Naive B cell (primary cell): Measurements from ENCODE around the gene UGT1A8. TPM values are rescaled to one million over a fixed set of nuclear protein-coding genes. Genes with fewer than 3 reads are reported as not detected.

Experiments
- ATAC-seq, 2 donors: fragments of 150-1000 bp; cut with Tn5 transposase; 2 replicates each; pipeline ENCODE4 v1.10.0; 2021; ENCODE audit warnings: low read depth in 2 of 2, mild to moderate bottlenecking in 2 of 2, moderate library complexity in 2 of 2
- DNase-seq: peaks from one replicate; pipeline ENCODE4 v3.0.0; 2022
- H3K27ac Mint-ChIP-seq, 6 donors: one replicate each; pipeline ENCODE4 v1.8.0; 2020 to 2022; ENCODE audit warnings: mild to moderate bottlenecking in 6 of 6, mixed read lengths in 6 of 6, moderate library complexity in 5 of 6, inconsistent platforms in 2 of 6
- H3K27me3 Mint-ChIP-seq, 3 donors: one replicate each; pipeline ENCODE4 v1.8.0; 2021 to 2022; ENCODE audit warnings: mixed read lengths in 3 of 3, mild to moderate bottlenecking in 1 of 3
- H3K36me3 Mint-ChIP-seq, 2 donors: one replicate each; pipeline ENCODE4 v1.8.0; 2020 to 2022; ENCODE audit warnings: mixed read lengths in 2 of 2, inconsistent platforms in 1 of 2, mild to moderate bottlenecking in 1 of 2
- H3K4me1 Mint-ChIP-seq, 3 donors: one replicate each; pipeline ENCODE4 v1.8.0; 2020 to 2022; ENCODE audit warnings: mixed read lengths in 3 of 3, inconsistent platforms in 1 of 3, mild to moderate bottlenecking in 1 of 3, moderate library complexity in 1 of 3
- H3K4me3 Mint-ChIP-seq, 8 donors: one replicate each; pipeline ENCODE4 v1.8.0; 2020 to 2022; ENCODE audit warnings: mild to moderate bottlenecking in 8 of 8, mixed read lengths in 8 of 8, moderate library complexity in 8 of 8, inconsistent platforms in 2 of 8
- H3K9me3 Mint-ChIP-seq, 7 donors: one replicate each; pipeline ENCODE4 v1.8.0; 2020 to 2022; ENCODE audit warnings: mixed read lengths in 7 of 7, mild to moderate bottlenecking in 5 of 7, inconsistent platforms in 2 of 7, moderate library complexity in 1 of 7
- polyA plus RNA-seq, 6 donors: library from polyadenylated mRNA; unstranded; fragments of 300-500 nt; fragmentation: Illumina TruSeq; gene quantifications; one replicate each; pipeline ENCODE4 v1.2.3, GENCODE V29; 2021; ENCODE audit warnings: low read depth in 6 of 6

The UGT1A8 gene
- polyA plus RNA-seq, 6 donors from 2014 or later, result not detected

DNA sequence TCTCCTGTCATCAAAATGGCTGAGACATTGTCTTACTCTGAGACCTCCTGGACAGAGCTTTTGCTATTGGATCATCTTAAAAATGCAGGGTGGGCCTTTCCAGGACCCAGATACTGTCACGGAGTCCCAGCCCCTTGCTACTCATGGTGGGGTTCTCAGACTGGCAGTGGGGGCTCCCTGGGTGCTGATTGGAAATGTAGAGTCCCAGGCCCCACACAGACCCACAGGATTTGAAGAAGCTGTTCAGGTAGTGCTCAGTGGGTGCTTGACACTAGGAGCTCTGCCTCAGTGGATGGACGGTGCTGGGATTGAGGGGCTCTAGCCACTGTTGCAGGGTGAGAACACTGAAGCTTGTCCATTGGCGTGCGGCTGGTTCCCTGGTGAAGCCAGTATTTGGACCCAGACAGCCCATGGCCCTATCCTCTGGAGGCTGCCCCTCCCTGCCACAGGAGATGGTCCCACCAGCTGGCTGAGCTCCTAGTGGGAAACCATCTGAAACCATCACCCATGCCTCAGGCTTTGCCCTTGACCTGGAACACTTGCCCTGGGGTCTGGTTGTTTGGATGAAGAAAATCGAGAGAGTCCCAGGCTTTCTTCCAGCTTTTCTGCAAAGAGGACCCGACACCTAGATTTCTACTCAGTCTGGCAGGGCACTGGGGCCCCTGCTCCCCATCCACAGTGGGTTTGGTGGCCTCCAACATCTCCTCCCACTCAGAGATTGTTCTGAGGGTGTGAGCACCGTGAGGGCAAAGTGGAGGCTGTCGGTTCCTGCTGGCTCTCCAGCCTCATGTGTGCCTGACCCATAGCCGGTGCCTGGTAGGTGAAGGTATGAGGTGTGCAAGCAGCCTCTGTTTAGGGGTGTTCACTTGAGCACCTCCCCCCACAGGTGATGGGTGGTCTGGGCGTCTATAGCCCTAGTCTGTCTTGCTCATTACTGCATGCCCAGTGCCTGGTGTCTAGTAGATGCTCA is 190.8 kb downstream of the UGT1A8 start:
- peaks cover 6 to 35% (median 33%) of the 10 kb centered on the region in 3 donors for H3K27me3 Mint-ChIP-seq
- no peak for DNase-seq
- H3K4me3 Mint-ChIP-seq, result no peak overlapping the region
- no peak for ATAC-seq
- no peaks in the 10 kb centered on the region for H3K9me3 Mint-ChIP-seq
- H3K36me3 Mint-ChIP-seq, result no peaks in the 10 kb centered on the region
- no peaks in the 10 kb centered on the region for H3K4me1 Mint-ChIP-seq
- H3K27ac Mint-ChIP-seq, result no peak overlapping the region

DNA sequence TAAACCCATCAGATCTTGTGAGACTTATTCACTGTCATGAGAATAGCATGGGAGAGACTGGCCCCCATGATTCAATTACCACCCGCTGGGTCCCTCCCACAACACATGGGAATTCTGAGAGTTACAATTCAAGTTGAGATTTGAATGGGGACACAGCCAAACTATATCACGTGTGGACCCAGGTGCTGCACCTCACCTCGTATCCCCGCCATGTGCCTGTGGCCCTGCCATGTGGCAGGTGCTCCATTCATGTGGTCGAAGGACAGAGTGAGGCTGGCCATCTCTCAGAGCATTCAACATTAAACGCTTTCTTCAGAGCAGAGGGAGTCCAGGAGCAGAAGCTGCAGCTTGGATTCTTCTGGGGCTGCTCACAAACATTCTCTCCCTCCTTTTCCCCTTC is 193.0 kb downstream of the UGT1A8 start:
- H3K4me1 Mint-ChIP-seq, result no peaks in the 10 kb centered on the region
- H3K27ac Mint-ChIP-seq, result no peak overlapping the region
- H3K27me3 Mint-ChIP-seq, result peaks cover 6 to 18% (median 13%) of the 10 kb centered on the region in 3 donors
- no peak for DNase-seq
- no peak for ATAC-seq
- no peaks in the 10 kb centered on the region for H3K9me3 Mint-ChIP-seq
- H3K36me3 Mint-ChIP-seq, result no peaks in the 10 kb centered on the region
- H3K4me3 Mint-ChIP-seq, result no peak overlapping the region

DNA sequence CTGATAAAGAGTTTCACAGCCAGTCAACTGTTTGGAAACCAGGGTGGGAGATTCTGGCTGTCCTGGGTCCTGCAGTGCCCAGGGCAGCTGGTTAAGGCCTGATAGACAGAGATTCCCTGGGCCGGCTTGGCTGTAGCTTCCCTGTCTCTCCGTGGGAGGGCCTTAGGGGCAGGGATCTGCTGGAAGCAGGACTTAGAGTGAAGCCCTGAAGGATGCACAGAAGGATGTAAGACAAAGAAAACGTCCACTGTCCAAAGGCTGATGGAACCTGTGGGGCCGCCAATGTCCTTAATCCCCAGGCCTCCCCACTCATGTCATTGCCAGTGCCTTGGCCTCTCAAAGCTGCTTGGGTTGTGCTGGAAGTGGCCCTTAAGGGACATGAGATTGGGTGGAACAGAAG is 193.7 kb downstream of the UGT1A8 start:
- no peak for DNase-seq
- H3K27me3 Mint-ChIP-seq, result peaks cover 6 to 20% (median 13%) of the 10 kb centered on the region in 3 donors
- H3K36me3 Mint-ChIP-seq, result no peaks in the 10 kb centered on the region
- no peak overlapping the region for H3K4me3 Mint-ChIP-seq
- no peak overlapping the region for H3K27ac Mint-ChIP-seq
- no peaks in the 10 kb centered on the region for H3K9me3 Mint-ChIP-seq
- no peaks in the 10 kb centered on the region for H3K4me1 Mint-ChIP-seq
- no peak for ATAC-seq

DNA sequence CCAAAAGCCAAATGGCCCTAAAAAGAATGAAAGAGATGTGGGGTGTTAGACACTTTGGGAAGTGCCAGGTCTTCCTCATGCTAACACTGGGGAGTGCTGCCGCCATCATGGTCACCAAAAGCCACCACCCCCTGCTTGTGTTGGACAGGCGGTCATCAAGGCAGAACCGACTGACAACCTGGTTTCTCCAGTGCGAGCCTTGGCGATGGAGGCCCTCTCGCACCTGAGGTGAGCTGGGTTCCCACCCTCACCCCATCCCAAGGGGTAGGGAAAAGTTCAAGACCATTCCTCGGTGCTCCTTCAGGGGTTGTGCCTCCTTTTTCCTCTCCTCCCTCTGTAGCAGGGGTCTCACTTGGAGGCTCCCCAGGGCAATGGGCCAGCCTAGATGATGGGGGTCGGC is 194.3 kb downstream of the UGT1A8 start:
- Mint-ChIP-seq H3K27ac (no peak overlapping the region), H3K4me1 (no peaks in the 10 kb centered on the region), H3K27me3 (peaks cover 6 to 25% (median 13%) of the 10 kb centered on the region in 3 donors), H3K4me3 (no peak overlapping the region), H3K36me3 (no peaks in the 10 kb centered on the region), H3K9me3 (no peaks in the 10 kb centered on the region)
- ATAC-seq, result no peak
- DNase-seq, result no peak

DNA sequence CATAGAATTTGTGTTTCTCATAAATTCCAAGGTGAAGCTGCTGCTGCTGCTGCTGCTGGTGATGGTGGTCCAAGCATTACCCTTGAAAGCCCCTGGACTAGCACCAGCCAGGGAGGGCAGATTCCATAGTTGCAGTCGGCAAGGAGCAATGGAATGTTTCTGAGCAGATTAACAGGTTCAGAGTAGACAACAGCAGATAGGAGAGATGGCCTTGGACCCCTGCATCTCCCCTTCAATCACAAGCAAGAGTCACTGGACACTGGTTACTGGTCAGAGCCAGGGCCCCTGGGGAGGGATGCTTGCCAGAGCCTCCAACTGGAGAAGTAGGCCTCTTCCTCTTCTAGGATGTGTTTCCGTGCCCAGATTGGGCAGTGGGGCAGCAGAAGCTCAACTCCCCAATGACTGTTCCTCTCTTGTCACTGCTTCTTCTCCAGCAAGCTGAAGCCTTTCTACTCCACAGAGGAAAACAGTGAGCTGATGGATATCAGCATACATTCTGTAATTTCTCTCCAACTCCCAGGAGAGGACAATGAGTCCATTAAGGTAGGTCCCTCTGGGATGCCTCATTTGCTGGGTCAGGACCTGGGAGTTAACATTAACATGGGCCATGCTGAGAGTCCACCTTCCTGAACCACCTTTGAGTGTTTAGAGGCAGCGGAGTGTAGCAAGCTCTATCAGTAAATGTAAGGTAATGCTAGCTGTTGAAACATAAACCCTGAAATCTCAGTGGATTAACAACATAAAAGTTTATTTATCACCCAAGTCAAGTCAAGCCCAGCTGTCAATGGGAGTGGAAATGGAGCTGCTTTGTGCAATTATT is 196.0 kb downstream of the UGT1A8 start:
- Mint-ChIP-seq H3K36me3 (no peaks in the 10 kb centered on the region), H3K9me3 (no peaks in the 10 kb centered on the region), H3K27me3 (peaks cover 6 to 41% (median 19%) of the 10 kb centered on the region in 3 donors), H3K4me3 (no peak overlapping the region), H3K4me1 (no peaks in the 10 kb centered on the region), H3K27ac (no peak overlapping the region)
- DNase-seq (no peak), ATAC-seq (no peak)

DNA sequence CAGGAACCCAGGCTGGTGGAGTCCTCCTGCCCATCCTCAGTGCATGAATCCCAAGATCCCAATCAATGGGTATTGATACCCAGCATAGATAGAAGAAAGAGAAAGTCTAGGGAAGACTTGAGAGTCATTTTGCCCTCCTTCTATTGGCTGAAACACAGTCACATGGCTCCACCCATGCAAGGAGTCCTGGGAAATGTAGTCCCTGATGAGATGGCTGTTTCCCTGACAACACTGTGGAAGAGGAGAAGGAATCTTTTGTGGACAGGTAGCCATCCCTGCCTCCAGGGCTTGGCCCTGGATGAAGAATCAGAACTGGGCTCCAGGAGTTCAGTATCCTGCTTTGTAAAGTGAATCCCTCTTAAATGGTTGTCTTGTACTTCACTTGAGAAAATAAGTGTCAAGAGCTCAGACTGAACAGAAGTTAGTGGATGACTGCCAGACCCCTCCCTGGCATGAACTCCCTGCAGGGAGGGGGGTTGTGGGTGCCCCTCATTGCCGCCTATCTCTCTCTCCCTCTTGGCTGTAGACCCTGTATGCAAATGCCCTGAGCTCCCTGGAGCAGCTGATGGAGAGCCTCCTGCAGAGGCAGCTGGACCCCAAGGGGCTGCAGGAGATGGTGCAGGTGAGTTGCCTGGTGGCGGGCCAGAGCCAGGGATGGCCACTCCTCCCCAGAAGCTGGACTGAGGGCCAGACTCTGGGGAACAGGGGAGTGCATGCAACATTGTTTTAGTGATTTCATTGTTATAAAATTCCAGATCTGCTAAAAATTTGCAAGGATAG is 196.8 kb downstream of the UGT1A8 start:
- DNase-seq, result no peak
- Mint-ChIP-seq H3K4me3 (no peak overlapping the region), H3K4me1 (no peaks in the 10 kb centered on the region), H3K27me3 (peaks cover 6 to 41% (median 17%) of the 10 kb centered on the region in 3 donors), H3K36me3 (no peaks in the 10 kb centered on the region), H3K27ac (no peak overlapping the region), H3K9me3 (no peaks in the 10 kb centered on the region)
- ATAC-seq, result no peak

DNA sequence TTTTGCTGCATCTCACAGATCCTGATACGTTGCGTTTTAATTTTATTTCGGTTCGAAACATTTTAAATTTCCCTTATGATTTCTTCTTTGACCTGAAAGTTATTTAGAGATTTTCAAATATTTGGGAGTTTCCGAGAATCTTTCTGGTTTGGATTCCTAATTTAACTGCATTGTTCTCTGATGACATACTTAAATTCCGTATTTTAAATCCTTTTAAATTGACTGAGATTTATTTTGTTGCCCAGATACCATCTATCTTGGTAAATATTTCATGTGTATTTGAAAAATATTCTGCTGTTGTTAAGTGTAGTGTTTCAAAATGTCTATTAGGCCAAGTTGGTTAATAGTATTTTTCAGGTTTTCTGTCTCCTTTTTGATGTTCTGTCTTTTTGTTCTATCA is 198.4 kb downstream of the UGT1A8 start:
- Mint-ChIP-seq H3K27ac (no peak overlapping the region), H3K36me3 (no peaks in the 10 kb centered on the region), H3K9me3 (no peaks in the 10 kb centered on the region), H3K4me3 (no peak overlapping the region), H3K4me1 (no peaks in the 10 kb centered on the region), H3K27me3 (peaks cover 4 to 40% (median 15%) of the 10 kb centered on the region in 3 donors)
- DNase-seq, result no peak
- no peak for ATAC-seq

DNA sequence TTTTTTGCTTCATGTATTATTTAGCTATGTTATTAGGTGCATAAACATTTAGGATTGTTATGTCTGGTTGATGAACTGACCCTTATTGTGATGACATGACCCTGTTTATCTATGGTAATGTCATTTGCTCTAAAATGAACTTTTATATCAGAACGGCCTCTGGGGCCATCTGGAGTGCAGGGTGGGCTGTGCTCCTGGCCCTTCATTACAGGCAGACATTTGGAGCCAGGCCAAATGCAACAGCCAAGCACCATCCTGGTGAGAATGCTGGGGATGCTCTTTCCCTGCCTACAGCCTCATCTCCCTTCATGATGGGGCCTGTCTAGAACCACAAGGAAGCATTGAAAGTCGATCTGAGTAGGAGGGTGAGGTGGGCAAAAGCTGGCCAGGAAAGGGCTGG is 198.9 kb downstream of the UGT1A8 start:
- peak overlapping the region in 1 of 8 donors; percentile 36 for H3K4me3 Mint-ChIP-seq

DNA sequence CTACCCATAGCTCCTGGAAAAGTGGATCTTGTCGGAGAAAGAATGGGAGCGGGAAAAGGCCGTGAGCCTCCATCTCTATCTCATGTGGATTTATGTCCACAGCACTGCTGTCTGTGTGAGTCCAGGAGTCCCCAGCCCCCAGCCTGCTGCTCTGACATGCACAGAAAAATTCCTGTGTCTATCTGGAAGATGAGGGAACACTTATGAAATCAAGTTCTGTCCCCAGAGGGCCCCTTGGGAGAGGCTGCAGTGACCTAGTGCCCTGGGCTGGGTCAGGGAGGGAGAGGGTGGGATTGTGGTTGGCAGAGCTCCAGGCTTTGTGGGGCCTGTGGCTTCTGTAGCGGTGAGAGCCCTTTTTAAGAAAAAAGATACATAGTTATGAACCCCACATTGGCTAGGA is 199.3 kb downstream of the UGT1A8 start:
- Mint-ChIP-seq H3K36me3 (no peaks in the 10 kb centered on the region), H3K4me3 (no peak overlapping the region), H3K27me3 (peaks cover 8 to 37% (median 11%) of the 10 kb centered on the region in 3 donors), H3K4me1 (no peaks in the 10 kb centered on the region), H3K27ac (no peak overlapping the region), H3K9me3 (no peaks in the 10 kb centered on the region)
- ATAC-seq (no peak), DNase-seq (no peak)

More for the DNA sequence above, 198.9 kb downstream of the UGT1A8 start:
- Mint-ChIP-seq H3K9me3 (no peaks in the 10 kb centered on the region), H3K36me3 (no peaks in the 10 kb centered on the region), H3K4me1 (no peaks in the 10 kb centered on the region), H3K27ac (no peak overlapping the region), H3K27me3 (peaks cover 7 to 41% (median 11%) of the 10 kb centered on the region in 3 donors)
- no peak for DNase-seq
- ATAC-seq, result no peak

DNA sequence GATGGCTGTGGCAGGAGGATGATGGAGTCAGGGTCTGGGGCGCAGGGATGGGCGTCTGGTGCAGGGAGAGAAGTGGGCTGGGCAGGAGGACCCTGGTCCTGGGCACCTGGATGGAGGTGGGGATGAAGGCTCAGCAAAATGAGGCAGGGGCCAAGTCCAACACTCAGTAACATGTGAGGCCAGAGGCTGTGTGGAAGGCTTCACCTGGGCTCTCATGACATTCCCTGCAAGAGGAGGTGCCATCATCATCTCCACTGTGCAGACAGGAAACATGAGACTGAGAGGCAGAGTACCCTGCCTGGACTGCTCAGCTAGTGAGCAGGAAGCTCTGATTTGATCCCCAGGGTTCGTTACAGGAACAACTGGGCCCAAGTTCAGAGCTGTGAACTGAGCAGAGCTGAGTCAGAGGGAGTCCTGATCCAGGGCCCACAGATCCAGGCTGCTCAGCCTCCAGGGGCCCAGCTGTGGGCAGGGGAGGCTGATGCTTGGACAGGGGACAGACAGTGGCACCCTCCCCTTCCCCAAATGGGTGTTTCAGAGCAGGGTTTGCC is 200.0 kb downstream of the UGT1A8 start:
- H3K4me1 Mint-ChIP-seq, result no peaks in the 10 kb centered on the region

DNA sequence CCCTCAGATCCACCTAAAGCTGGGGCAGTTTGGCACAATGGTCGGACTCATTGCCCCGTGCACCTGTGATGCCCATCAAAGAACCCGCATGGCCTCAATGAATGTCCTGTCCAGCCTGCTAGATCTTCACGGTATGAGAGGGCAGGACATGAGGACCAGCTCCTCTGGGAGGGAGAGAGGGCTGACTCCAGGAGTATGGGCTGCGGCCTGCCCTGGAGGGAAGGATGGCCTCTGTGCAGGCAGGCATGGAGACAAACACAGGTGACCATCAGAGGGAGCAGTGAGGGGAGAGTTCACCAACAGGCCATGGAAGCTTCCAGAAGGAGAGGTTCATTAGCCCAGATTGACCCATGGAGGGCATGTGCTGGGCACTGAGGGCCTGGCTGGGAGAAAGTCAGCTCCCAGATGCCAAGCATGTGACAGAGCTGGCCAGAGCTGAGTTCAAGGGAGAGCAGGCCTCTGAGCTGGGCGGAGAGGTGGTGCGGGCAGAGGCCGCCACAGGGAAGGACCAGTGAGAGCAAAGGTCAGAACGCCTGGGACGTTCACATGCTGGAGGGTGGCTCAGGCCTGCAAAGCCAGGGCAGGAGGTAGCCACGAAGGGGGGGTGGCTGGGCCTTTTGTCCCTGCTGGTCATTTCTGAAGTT is 200.7 kb downstream of the UGT1A8 start:
- DNase-seq (no peak), ATAC-seq (no peak)
- Mint-ChIP-seq H3K4me3 (no peak overlapping the region), H3K27me3 (peaks cover 8 to 31% (median 11%) of the 10 kb centered on the region in 3 donors), H3K27ac (no peak overlapping the region), H3K36me3 (no peaks in the 10 kb centered on the region), H3K9me3 (no peaks in the 10 kb centered on the region), H3K4me1 (no peaks in the 10 kb centered on the region)

More for the DNA sequence above, 200.0 kb downstream of the UGT1A8 start:
- Mint-ChIP-seq H3K27me3 (peaks cover 8 to 31% (median 11%) of the 10 kb centered on the region in 3 donors), H3K36me3 (no peaks in the 10 kb centered on the region), H3K4me3 (no peak overlapping the region), H3K27ac (no peak overlapping the region), H3K9me3 (no peaks in the 10 kb centered on the region)
- ATAC-seq (no peak), DNase-seq (no peak)

DNA sequence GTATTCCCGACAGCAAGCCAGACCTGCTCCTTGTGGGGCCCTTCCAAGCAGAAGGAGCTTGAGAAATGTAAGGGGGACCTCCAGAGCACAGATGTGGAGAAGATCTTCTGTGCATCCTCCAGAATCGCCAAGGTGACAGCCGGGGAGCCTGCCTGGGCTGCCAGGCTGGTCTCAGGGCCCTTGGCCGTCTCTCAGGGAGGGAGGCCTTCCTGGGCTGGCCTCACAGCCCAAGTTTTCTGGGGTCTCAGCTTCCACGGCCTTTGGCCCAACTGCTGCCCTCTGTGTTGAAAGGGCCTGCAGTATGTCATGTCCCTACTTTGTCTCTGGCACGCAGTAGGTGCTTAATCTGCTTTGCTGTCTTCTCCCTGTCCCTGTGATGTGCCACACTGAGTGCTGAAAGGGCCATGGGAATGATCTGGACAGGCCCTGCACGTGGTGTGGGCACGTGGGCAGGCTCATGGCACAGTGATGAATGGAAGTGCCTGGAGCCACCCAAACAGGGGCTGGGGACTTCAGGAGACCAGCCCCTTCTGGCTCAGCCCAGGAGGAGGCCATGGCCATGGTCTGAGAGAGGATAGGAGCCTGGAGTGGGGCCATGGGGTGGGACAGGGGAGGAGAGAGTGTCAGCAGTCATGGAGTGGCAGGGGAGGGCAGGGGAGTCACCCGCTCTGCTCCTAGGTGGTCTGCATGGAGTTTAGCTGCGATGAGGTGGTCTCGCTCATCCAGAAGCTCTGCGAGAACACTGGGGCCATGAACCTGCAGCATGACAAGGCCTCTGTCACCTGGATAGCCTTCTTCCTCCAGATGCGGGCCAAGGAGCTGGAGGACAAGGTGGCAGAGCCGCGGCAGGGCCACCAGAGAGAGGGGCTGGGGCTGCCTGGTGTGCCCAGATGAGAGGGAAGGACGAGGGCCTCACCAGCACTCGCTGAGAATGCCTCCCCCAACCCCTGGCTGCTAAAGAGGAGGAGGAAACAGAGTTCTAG is 201.5 kb downstream of the UGT1A8 start:
- H3K36me3 Mint-ChIP-seq, result no peaks in the 10 kb centered on the region
- no peaks in the 10 kb centered on the region for H3K9me3 Mint-ChIP-seq
- H3K27me3 Mint-ChIP-seq, result peaks cover 8 to 31% (median 11%) of the 10 kb centered on the region in 3 donors
- ATAC-seq, result no peak
- H3K4me3 Mint-ChIP-seq, result no peak overlapping the region
- no peak for DNase-seq
- H3K27ac Mint-ChIP-seq, result no peak overlapping the region
- no peaks in the 10 kb centered on the region for H3K4me1 Mint-ChIP-seq
